Common myeloid progenitor, CD34-positive (primary cell): ENCODE measurements around the gene ACTL7A.

Source experiments
- CTCF ChIA-PET: fragments of 350-600 bp; sonication (Branson Sonifier 250); formaldehyde crosslinking; loops from one replicate; lab custom pipeline; 2021; ENCODE audit warnings: antibody characterized with exemption; lab: Charles Lee
- POLR2A ChIA-PET: fragments of 350-600 bp; sonication (Branson Sonifier 250); formaldehyde crosslinking; loops from one replicate; lab custom pipeline; 2021; ENCODE audit warnings: antibody characterized with exemption; lab: Charles Lee
- DNase-seq, 3 donors: peaks; one replicate each; pipeline versions ENCODE4 v3.0.0 to v3.0.0-alpha.2; 2013
- H3K27ac ChIP-seq, 2 experiments: 1 replicate in 1 of 2; 2 replicates in 1 of 2; pipeline ENCODE4 v1.7.0; 2013; ENCODE audit warnings: inconsistent platforms in 2 of 2, low read length in 2 of 2, mild to moderate bottlenecking in 2 of 2, low read depth in 1 of 2, moderate library complexity in 1 of 2; ENCODE audit not compliant: severe bottlenecking in 2 of 2, insufficient read depth in 1 of 2, poor library complexity in 1 of 2
- H3K27me3 ChIP-seq, 5 experiments: replicated peaks in 2 of 5; 1 replicate in 3 of 5; 2 replicates in 2 of 5; pipeline versions ENCODE4 v1.6.1 to v1.7.0; 2013; ENCODE audit warnings: low read length in 4 of 5, mild to moderate bottlenecking in 2 of 5, moderate library complexity in 2 of 5, inconsistent platforms in 1 of 5; ENCODE audit not compliant: insufficient read depth in 5 of 5, control insufficient read depth in 4 of 5
- H3K36me3 ChIP-seq, 4 experiments: 1 replicate in 2 of 4; 2 replicates in 2 of 4; pipeline versions ENCODE4 v1.6.1 to v1.7.0; 2013; ENCODE audit warnings: low read length in 3 of 4, control low read depth in 1 of 4, mild to moderate bottlenecking in 1 of 4; ENCODE audit not compliant: control insufficient read depth in 4 of 4, insufficient read depth in 4 of 4
- H3K4me1 ChIP-seq, 4 experiments: 1 replicate in 3 of 4; 2 replicates in 1 of 4; pipeline versions ENCODE4 v1.6.1 to v1.7.1; 2013; ENCODE audit warnings: low read length in 3 of 4, mild to moderate bottlenecking in 3 of 4, control low read depth in 1 of 4, inconsistent platforms in 1 of 4, moderate library complexity in 1 of 4; ENCODE audit not compliant: control insufficient read depth in 4 of 4, insufficient read depth in 4 of 4; ENCODE audit errors: control extremely low read depth in 1 of 4
- H3K4me3 ChIP-seq, 7 experiments: 1 replicate in 4 of 7; 2 replicates in 3 of 7; pipeline versions ENCODE4 v1.5.1 to v1.7.0; 2013; ENCODE audit warnings: mild to moderate bottlenecking in 7 of 7, low read length in 6 of 7, moderate library complexity in 6 of 7, inconsistent platforms in 2 of 7, low read depth in 2 of 7, control low read depth in 1 of 7; ENCODE audit not compliant: insufficient read depth in 4 of 7, control insufficient read depth in 1 of 7; ENCODE audit errors: extremely low read depth in 1 of 7
- H3K9me3 ChIP-seq, 5 experiments: 1 replicate in 4 of 5; 2 replicates in 1 of 5; pipeline versions ENCODE4 v1.6.1 to v1.7.1; 2013; ENCODE audit warnings: low read length in 4 of 5, mild to moderate bottlenecking in 2 of 5, inconsistent platforms in 1 of 5, low read depth in 1 of 5, moderate library complexity in 1 of 5; ENCODE audit not compliant: control insufficient read depth in 4 of 5, insufficient read depth in 2 of 5; ENCODE audit errors: control extremely low read depth in 1 of 5
- WGBS: methylation state at CpG from one replicate; pipeline ENCODE4 v1.1.5; 2013; ENCODE audit not compliant: insufficient coverage; 5-methylcytosine and 5-hydroxymethylcytosine counted together

Gene ACTL7A

GRCh38 chr9:108830272-108830671, 31.8 kb upstream of the ACTL7A start:
- H3K36me3 ChIP-seq = no peaks in the 10 kb centered on the region
- 100% methylated on average over 1 of the region's 2 CpGs for WGBS
- H3K9me3 ChIP-seq = no peaks in the 10 kb centered on the region
- no peaks in the 10 kb centered on the region for H3K27me3 ChIP-seq
- no peak overlapping the region for H3K27ac ChIP-seq
- DNase-seq = no peak
- no peak overlapping the region for H3K4me3 ChIP-seq
- POLR2A ChIA-PET = interaction anchor here (0.8 kb wide), 1 partner anchor 12 kb away, joined by 3 read pairs; no protein-coding TSS in a partner anchor
- CTCF ChIA-PET = interaction anchor here (0.5 to 0.8 kb wide), 2 partner anchors 10 to 179 kb away, joined by 3 to 5 read pairs; no protein-coding TSS in a partner anchor
- H3K4me1 ChIP-seq = peaks cover 3 to 9% (median 8%) of the 10 kb centered on the region in 4 experiments

DNA sequence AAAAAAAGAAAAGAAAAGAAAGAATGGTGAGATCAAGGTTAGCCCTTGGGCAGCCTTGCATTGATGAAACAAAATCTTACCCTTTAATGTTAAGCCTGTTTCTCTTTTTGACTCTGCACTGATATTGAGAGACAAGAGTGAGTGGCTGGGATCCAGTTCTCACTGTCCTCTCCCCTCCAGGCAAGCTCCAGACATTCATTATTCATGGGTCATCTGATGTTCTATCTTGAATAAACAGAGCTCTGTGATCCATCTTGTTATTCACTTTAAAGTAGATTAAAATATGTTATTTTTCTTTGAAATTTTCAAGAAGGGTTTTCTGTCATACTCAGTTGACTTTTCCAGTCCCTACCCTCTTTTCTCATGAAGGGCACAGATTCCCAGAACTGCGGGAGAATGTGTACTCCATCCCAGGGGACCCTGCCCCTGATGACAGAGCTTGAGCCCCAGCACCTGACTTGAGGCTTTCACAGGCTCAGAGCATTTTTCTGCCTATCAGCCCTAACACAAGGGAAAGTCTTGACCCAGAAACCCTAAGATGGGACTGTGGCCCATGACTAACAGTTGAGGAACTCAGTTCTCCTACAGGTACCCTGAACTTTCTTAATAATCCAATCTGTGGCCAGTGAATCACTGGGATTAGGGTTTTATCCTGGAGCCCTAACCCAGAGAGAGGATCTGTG, 30.4 kb upstream of the ACTL7A start:
- H3K9me3 ChIP-seq = no peaks in the 10 kb centered on the region
- peaks cover 3 to 20% (median 17%) of the 10 kb centered on the region in 4 experiments for H3K4me1 ChIP-seq
- H3K27me3 ChIP-seq = no peaks in the 10 kb centered on the region
- no peak for DNase-seq
- H3K36me3 ChIP-seq = no peaks in the 10 kb centered on the region
- 100% methylated on average over 1 of the region's 1 CpG for WGBS
- no peak overlapping the region for H3K27ac ChIP-seq
- CTCF ChIA-PET = interaction anchor here (1.0 to 1.1 kb wide), 2 partner anchors 11 to 17 kb away, joined by 3 read pairs; no protein-coding TSS in a partner anchor
- POLR2A ChIA-PET = no interaction called here
- no peak overlapping the region for H3K4me3 ChIP-seq

DNA sequence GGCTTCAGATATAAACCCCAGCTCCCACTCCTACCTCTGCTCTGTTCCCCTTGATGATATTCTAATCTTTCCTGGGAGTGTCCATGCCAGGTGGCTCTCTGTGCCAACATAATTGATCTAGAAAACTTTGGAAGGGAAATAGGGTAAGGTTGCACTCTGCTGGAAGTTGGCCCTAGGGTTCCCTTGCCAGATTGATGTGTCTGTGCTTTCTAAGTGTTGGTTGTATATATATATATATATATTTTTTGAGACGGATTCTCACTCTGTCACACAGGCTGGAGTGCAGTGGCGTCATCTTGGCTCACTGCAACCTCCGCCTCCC, 29.9 kb upstream of the ACTL7A start:
- no peak for DNase-seq
- WGBS = 93% methylated on average over 2 of the region's 3 CpGs
- ChIA-PET POLR2A (no interaction called here), CTCF (interaction anchor here (1.0 kb wide), 1 partner anchor 11 kb away, joined by 3 read pairs; no protein-coding TSS in a partner anchor)
- Histone ChIP-seq H3K27ac (no peak overlapping the region), H3K4me1 (peaks cover 3 to 23% (median 17%) of the 10 kb centered on the region in 4 experiments), H3K36me3 (no peaks in the 10 kb centered on the region), H3K4me3 (no peak overlapping the region), H3K27me3 (no peaks in the 10 kb centered on the region), H3K9me3 (no peaks in the 10 kb centered on the region)

DNA sequence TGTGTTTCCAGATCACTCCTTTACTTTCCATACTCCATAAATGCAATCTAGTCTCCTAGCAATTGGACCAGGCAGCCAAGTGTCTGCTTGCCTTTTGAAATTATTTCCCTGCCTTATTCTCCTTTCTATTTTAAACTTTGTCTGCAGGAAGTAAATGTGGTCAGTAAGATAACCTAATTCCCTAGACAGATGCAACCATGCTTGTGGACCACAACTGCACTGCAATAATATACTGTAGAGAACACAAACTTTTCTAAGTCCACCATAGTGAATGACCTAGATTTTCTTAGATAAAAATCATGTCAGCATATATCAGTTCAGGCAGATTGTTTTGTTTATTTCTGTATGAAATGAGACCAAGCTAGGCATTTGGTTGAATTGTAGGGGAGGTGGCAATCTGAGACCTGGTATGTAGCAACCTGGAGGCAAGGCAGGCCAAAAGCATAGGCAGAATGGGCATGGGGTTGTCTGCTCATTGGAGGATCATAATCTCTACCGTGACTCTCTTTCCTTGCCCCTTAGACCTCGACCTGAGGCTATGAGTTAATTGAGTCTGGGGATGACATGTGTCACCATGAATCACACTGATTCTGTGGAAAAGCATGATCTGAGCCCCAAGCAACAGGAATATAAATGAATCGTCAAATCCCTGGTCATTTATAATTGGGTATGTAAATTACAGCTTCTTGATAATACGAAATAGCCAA, 27.0 kb upstream of the ACTL7A start:
- WGBS = 47% methylated on average over 3 of the region's 4 CpGs
- peak; percentile 52 to 95 (median 90) for DNase-seq
- peak overlapping the region in 1 of 7 experiments; percentile 16 for H3K4me3 ChIP-seq
- H3K27ac ChIP-seq = no peak overlapping the region
- CTCF ChIA-PET = interaction anchor here (1.5 to 2.8 kb wide), 2 partner anchors 19 to 21 kb away, joined by 5 to 7 read pairs; no protein-coding TSS in a partner anchor
- POLR2A ChIA-PET = no interaction called here
- peaks cover 3 to 23% (median 17%) of the 10 kb centered on the region in 4 experiments for H3K4me1 ChIP-seq
- no peaks in the 10 kb centered on the region for H3K36me3 ChIP-seq
- H3K9me3 ChIP-seq = peaks cover 0 to 3% (median 0%) of the 10 kb centered on the region in 5 experiments
- no peaks in the 10 kb centered on the region for H3K27me3 ChIP-seq

DNA sequence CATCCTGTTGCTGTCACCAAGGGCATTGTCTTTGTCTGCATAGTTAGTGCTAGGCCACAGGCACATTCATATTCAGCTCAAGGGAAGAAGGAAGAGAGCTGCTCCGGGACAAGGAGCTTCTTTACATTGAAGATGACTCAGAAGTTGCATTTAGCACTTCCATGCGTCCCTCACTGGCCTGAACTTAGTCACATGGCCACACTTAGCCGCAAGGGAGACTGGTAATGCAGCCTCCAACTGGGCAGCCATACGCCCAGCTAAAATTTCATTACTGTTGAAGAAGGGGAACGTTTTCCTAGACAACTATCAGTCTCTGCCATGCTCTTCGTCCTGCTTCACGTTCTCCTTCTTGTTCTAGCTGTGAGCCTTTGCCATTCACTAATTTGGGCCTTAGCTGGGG, 26.2 kb upstream of the ACTL7A start:
- no peaks in the 10 kb centered on the region for H3K36me3 ChIP-seq
- no peak for DNase-seq
- H3K4me1 ChIP-seq = peaks cover 3 to 23% (median 17%) of the 10 kb centered on the region in 4 experiments
- no peak overlapping the region for H3K27ac ChIP-seq
- peaks cover 0 to 3% (median 0%) of the 10 kb centered on the region in 5 experiments for H3K9me3 ChIP-seq
- CTCF ChIA-PET = interaction anchor here (1.1 to 2.8 kb wide), 3 partner anchors 15 to 22 kb away, joined by 3 to 7 read pairs (median 5); no protein-coding TSS in a partner anchor
- no peaks in the 10 kb centered on the region for H3K27me3 ChIP-seq
- WGBS = 97% methylated on average over 7 of the region's 7 CpGs
- POLR2A ChIA-PET = interaction anchor here (0.6 kb wide), 1 partner anchor 22 kb away, joined by 3 read pairs; no protein-coding TSS in a partner anchor
- no peak overlapping the region for H3K4me3 ChIP-seq

DNA sequence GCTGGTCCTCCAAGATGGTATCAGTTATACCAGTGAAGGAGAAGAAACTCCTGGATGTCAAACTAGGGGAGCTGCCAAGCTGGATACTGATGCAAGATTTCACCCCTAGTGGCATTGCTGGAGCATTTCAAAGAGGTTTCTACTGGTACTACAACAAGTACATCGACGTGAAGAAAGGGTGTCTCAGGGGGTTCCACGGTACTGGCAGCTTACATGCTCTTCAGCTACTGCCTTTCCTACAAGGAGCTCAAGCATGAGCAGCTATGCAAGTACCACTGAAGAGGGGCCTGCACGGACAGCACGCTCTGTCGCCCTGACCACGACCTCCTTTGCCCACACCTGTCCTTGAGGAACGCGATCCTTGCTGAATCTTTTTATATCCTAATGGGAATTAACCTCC, 25.7 kb upstream of the ACTL7A start:
- ChIA-PET CTCF (interaction anchor here (1.1 to 2.8 kb wide), 3 partner anchors 15 to 23 kb away, joined by 3 to 7 read pairs (median 5); no protein-coding TSS in a partner anchor), POLR2A (interaction anchor here (0.6 kb wide), 1 partner anchor 22 kb away, joined by 3 read pairs; no protein-coding TSS in a partner anchor)
- DNase-seq = peak in 1 of 3 donors; percentile 12
- H3K4me3 ChIP-seq = no peak overlapping the region
- H3K36me3 ChIP-seq = no peaks in the 10 kb centered on the region
- H3K27ac ChIP-seq = no peak overlapping the region
- peaks cover 3 to 23% (median 17%) of the 10 kb centered on the region in 4 experiments for H3K4me1 ChIP-seq
- H3K9me3 ChIP-seq = peaks cover 0 to 3% (median 0%) of the 10 kb centered on the region in 5 experiments
- H3K27me3 ChIP-seq = no peaks in the 10 kb centered on the region
- 97% methylated on average over 7 of the region's 9 CpGs for WGBS
